Thyroid gland (tissue), 4 donors: ENCODE data around the gene TRAFD1. TPM values are rescaled to one million over a fixed set of nuclear protein-coding genes. Genes with fewer than 3 reads are reported as not detected.

Experiments used
- DNase-seq, 2 donors: peaks; one replicate each; pipeline ENCODE4 v3.0.0-alpha.2; 2019
- H3K27ac ChIP-seq, 3 donors: fragments of 200-600 bp; sonication (generic); 1 replicate in 2 of 3; 2 replicates in 1 of 3; pipeline ENCODE4 v1.5.1; 2016 to 2019; ENCODE audit warnings: mild to moderate bottlenecking in 1 of 3, moderate library complexity in 1 of 3
- H3K27me3 ChIP-seq: fragments of 200-600 bp; sonication (generic); one replicate; pipeline ENCODE4 v1.5.1; 2019
- H3K36me3 ChIP-seq, 2 donors: fragments of 200-600 bp; sonication (generic); one replicate each; pipeline ENCODE4 v1.5.1; 2016 to 2019
- H3K4me1 ChIP-seq, 2 donors: fragments of 200-600 bp; sonication (generic); one replicate each; pipeline ENCODE4 v1.5.1; 2017 to 2019
- H3K4me3 ChIP-seq, 3 donors: fragments of 200-600 bp; sonication (generic); replicated peaks in 1 of 3; 1 replicate in 2 of 3; 2 replicates in 1 of 3; pipeline ENCODE4 v1.5.1; 2016; ENCODE audit warnings: mild to moderate bottlenecking in 1 of 3
- H3K9me3 ChIP-seq: fragments of 200-600 bp; sonication (generic); one replicate; pipeline ENCODE4 v1.5.1; 2017
- POLR2A ChIP-seq, 2 donors: fragments of 450-650 bp; IDR thresholded peaks; one replicate each; pipeline ENCODE4 v1.6.1; 2017; ENCODE audit warnings: antibody characterized with exemption in 2 of 2, mild to moderate bottlenecking in 2 of 2, moderate library complexity in 1 of 2
- WGBS, 2 donors: methylation state at CpG; one replicate each; pipeline ENCODE4 v1.1.5; 2017; 5-methylcytosine and 5-hydroxymethylcytosine counted together
- intact Hi-C: fragments of 100-400 bp; cut with DNase I; formaldehyde crosslinking; loops from one replicate; pipeline ENCODE4 v1.15.1; 2023
- total RNA-seq, 4 donors: library from RNA; depleted of rRNA; stranded (reverse); fragments of >200 nt; gene quantifications; one replicate each; pipeline ENCODE4 v1.2.3, GENCODE V29; 2016
- TF ChIP-seq, protein P1 (sequence below), 6 experiments: fragments of 200-600 bp in 3 of 6; fragments of 450-650 bp in 3 of 6; sonication (generic) in 3 of 6; IDR thresholded peaks; one replicate each; pipeline ENCODE4 v1.5.1; 2016 to 2019; ENCODE audit warnings: antibody characterized with exemption in 6 of 6, mild to moderate bottlenecking in 2 of 6, inconsistent platforms in 1 of 6, moderate library complexity in 1 of 6

The TRAFD1 gene
- total RNA-seq, 4 donors from 2014 or later: 24.6 to 34.4 (median 27.9) TPM

DNA sequence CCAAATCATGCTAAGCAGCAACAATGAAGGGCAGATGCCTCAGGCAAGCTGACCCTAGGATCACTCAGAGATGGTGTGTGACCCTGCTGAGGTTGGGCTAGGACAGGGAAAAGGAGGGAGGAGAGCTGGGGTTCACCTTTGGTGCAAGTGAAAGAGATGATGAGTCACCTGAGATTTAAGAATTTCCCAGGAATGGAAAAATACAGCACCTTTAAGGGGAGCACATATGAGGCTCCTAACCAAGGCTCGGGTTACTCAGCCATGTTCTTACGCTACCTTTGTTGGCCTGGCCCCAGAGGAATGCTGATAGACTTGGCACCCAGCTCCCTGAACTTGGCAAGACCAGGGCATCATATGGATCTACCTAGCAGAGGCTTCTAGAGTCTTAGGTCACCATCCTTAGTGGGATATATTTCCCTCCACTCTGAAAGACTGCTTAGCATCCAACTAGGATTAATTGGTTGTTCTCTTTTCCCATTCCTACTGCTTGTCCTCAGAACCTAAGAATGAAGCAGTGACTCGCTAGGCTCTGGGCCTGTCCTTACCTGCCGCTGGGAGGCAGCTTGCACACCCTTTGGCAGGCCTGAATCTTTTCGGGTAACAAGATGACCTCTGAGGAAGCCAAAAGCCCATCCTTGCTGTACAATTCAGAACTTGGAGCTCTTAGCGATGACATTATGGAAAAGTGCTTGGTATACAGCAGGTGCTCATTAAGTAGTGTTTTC lies 12.8 kb upstream of the TRAFD1 start:
- TF ChIP-seq, protein P1, sequence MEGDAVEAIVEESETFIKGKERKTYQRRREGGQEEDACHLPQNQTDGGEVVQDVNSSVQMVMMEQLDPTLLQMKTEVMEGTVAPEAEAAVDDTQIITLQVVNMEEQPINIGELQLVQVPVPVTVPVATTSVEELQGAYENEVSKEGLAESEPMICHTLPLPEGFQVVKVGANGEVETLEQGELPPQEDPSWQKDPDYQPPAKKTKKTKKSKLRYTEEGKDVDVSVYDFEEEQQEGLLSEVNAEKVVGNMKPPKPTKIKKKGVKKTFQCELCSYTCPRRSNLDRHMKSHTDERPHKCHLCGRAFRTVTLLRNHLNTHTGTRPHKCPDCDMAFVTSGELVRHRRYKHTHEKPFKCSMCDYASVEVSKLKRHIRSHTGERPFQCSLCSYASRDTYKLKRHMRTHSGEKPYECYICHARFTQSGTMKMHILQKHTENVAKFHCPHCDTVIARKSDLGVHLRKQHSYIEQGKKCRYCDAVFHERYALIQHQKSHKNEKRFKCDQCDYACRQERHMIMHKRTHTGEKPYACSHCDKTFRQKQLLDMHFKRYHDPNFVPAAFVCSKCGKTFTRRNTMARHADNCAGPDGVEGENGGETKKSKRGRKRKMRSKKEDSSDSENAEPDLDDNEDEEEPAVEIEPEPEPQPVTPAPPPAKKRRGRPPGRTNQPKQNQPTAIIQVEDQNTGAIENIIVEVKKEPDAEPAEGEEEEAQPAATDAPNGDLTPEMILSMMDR (IDR thresholded peaks at IDR 0.05): no peak
- no peak for TF ChIP-seq POLR2A (IDR thresholded peaks at IDR 0.05)
- 81 to 83% methylated on average over 6 of the region's 6 CpGs for WGBS, 2 donors
- Histone ChIP-seq H3K4me1 (peaks cover 11 to 12% of the 10 kb centered on the region in 2 donors), H3K9me3 (no peaks in the 10 kb centered on the region), H3K36me3 (no peaks in the 10 kb centered on the region), H3K4me3 (no peak overlapping the region), H3K27ac (peak overlapping the region in 1 of 3 donors; percentile 33), H3K27me3 (no peaks in the 10 kb centered on the region)
- intact Hi-C loops: no loop called here
- peak in 1 of 2 donors; percentile 31 for DNase-seq

DNA sequence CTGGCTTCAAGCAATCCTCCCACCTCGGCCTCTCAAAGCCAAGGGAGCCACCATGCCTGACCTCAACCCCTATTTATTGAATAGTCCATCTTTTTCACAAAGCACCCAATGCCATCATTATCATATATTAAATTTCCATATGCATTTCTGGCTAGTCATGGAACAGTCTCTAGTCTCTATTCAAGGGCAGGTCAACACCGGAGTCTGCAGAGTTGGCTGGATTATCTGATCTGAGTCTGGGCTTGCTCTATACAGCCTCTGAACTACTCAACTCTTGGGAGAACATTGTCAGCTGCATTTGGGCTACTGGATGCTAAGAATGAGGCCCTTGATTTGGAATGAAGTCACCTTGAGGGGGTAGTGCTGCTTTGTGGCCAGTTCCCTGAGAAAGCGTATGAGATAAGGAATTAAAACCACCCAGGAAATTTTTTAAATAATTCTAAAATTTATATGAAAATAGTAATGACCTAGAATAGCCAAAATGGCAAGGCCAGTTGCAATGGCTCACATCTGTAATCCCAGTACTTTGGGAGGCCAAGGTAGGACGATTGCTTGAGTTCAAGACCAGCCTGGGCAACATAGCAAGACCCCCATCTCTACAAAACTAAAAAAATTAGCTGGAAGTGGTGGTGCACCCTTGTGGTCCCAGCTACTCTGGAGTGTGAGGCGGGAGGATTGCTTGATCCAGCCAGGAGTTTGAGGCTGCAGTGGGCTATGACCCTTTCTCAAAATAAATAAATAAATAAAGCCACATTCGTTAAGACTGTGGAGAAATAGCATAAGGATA lies 9.9 kb upstream of the TRAFD1 start:
- TF ChIP-seq, protein P1 (IDR thresholded peaks at IDR 0.05): no peak
- TF ChIP-seq POLR2A (IDR thresholded peaks at IDR 0.05): no peak
- no peak for DNase-seq

DNA sequence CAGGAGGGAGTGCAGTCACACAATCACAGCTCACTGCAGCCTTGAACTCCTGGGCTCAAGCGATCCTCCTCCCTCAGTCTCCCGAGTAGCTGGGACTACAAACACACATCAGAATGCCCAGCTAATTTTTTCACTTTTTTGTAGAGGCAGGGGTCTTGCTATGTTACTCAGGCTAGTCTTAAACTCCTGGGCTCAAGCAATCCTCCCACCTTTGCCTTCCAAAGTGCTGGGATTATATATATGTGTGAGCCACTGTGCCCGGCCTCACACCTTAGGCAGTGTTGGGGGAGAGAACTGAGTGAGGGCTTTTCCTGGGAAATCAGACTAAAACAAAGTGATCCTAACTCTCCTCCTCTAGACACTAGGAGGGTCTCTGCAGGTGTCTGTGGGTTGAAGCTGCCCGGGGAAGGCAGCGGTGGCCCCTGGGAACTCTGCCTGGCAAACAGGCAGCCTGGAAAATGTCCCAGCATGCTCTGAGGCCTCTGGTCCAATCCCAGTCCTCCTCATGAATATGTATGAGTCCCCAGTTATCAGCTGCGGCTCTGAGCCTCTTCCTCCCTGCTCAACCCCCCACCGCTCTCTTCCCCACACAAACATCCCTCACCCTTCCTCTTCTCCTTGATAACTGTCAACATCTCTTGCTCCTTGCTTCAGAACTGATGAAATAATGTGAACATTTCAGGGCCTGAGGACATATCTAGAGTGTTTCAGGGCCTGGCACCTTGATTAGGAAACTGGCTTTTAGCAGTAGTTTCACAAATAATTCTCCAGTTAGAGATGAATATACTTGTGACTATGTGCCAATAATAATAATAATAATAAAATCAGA lies 8.9 kb upstream of the TRAFD1 start:
- Histone ChIP-seq H3K4me3 (no peak overlapping the region), H3K27me3 (no peaks in the 10 kb centered on the region), H3K4me1 (peaks cover 0 to 6% of the 10 kb centered on the region in 2 donors), H3K36me3 (no peaks in the 10 kb centered on the region), H3K27ac (peak overlapping the region in 1 of 3 donors; percentile 35), H3K9me3 (no peaks in the 10 kb centered on the region)
- intact Hi-C loops: no loop called here
- no peak for TF ChIP-seq POLR2A (IDR thresholded peaks at IDR 0.05)
- TF ChIP-seq, protein P1 (IDR thresholded peaks at IDR 0.05): no peak
- DNase-seq: peak; percentile 13 to 20
- 46 to 53% methylated on average over 7 of the region's 7 CpGs for WGBS, 2 donors

More for the DNA sequence above, 9.9 kb upstream of the TRAFD1 start:
- peaks cover 0 to 6% of the 10 kb centered on the region in 2 donors for H3K4me1 ChIP-seq
- intact Hi-C loops: no loop called here
- no peaks in the 10 kb centered on the region for H3K36me3 ChIP-seq
- no peak overlapping the region for H3K27ac ChIP-seq
- 92 to 94% methylated on average over 6 of the region's 6 CpGs for WGBS, 2 donors
- H3K4me3 ChIP-seq: no peak overlapping the region
- H3K27me3 ChIP-seq: no peaks in the 10 kb centered on the region
- no peaks in the 10 kb centered on the region for H3K9me3 ChIP-seq

DNA sequence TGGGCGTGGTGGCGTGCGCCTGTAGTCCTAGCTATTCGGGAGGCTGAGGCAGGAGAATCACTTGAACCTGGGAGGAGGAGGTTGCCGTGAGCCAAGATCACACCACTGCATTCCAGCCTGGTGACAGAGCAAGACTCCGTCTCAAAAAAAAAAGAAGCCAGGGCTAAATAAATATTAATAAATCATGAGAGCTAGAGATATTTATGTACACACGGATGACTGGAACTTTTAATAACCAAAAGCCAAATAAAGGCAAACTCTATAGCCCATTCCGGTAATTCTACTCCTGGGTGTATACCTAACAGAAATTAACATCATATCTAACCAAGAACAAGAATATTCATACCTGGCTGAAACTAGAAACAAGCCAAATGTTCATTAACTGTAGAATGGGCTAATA lies 7.7 kb upstream of the TRAFD1 start:
- DNase-seq: no peak
- H3K4me1 ChIP-seq: peaks cover 4 to 7% of the 10 kb centered on the region in 2 donors
- 91 to 96% methylated on average over 8 of the region's 8 CpGs for WGBS, 2 donors
- H3K9me3 ChIP-seq: no peaks in the 10 kb centered on the region
- H3K36me3 ChIP-seq: no peaks in the 10 kb centered on the region
- H3K27me3 ChIP-seq: no peaks in the 10 kb centered on the region
- no peak overlapping the region for H3K27ac ChIP-seq
- no peak for TF ChIP-seq POLR2A (IDR thresholded peaks at IDR 0.05)
- TF ChIP-seq, protein P1 (IDR thresholded peaks at IDR 0.05): no peak
- intact Hi-C loops: no loop called here
- no peak overlapping the region for H3K4me3 ChIP-seq
